ENCODE data around the gene TMED6.

DNA sequence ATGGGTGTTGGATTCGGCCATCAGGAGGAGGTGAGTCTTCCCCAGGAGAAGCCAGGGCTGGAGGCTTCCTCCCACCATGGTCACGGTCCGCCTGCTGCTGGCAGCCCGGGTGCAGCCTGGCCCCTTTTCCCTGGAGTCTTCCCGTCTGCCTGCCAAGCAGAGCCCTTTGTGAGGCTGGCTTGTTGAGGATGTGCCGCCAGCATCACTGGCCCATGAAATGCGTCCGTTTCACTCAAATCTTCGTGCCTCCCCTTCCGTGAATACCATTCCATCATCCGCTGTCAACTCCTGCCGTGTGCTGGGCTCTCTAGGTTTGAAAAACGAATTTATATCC is 30.9 kb downstream of the TMED6 start:
- TF ChIP-seq, protein P1, sequence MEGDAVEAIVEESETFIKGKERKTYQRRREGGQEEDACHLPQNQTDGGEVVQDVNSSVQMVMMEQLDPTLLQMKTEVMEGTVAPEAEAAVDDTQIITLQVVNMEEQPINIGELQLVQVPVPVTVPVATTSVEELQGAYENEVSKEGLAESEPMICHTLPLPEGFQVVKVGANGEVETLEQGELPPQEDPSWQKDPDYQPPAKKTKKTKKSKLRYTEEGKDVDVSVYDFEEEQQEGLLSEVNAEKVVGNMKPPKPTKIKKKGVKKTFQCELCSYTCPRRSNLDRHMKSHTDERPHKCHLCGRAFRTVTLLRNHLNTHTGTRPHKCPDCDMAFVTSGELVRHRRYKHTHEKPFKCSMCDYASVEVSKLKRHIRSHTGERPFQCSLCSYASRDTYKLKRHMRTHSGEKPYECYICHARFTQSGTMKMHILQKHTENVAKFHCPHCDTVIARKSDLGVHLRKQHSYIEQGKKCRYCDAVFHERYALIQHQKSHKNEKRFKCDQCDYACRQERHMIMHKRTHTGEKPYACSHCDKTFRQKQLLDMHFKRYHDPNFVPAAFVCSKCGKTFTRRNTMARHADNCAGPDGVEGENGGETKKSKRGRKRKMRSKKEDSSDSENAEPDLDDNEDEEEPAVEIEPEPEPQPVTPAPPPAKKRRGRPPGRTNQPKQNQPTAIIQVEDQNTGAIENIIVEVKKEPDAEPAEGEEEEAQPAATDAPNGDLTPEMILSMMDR (conservative IDR thresholded peaks at IDR 0.05 in 1 of 2, IDR thresholded peaks at IDR 0.05 in 1 of 2; ENCODE audit: low read depth in 1 of 2, low read length in 2 of 2), result no peak
- no peak for TF ChIP-seq EZH2 (IDR thresholded peaks at IDR 0.05; ENCODE audit: low read length, missing control alignments)

Measured in fibroblast of lung (primary cell).